ENCODE measurements around the gene PI16. TPM values are rescaled to one million over a fixed set of nuclear protein-coding genes. Genes with fewer than 3 reads are reported as not detected.
A peak's percentile ranks its signal among the peaks of the same experiment; 100 is the strongest.

PI16 gene
- total and polyA plus RNA-seq, 2 experiments from 2014 or later: 0.50 TPM; not detected in 1

- no peaks in the 10 kb centered on the region for H3K9me3 Mint-ChIP-seq
- no peaks in the 10 kb centered on the region for H3K36me3 Mint-ChIP-seq (ENCODE audit: low read depth)
- ATAC-seq (peak; percentile 48), DNase-seq (ENCODE audit: low spot score) (no peak)
- H3K4me3 Mint-ChIP-seq: no peak overlapping the region
- no peaks in the 10 kb centered on the region for H3F3A ChIP-seq (replicated peaks; ENCODE audit: low read depth)
- no peaks in the 10 kb centered on the region for H4K20me1 ChIP-seq (replicated peaks; ENCODE audit: insufficient read depth)
- peaks cover 2% of the 10 kb centered on the region for H3K27me3 Mint-ChIP-seq (ENCODE audit: insufficient read depth, low read depth, poor library complexity)
- H3K9me2 ChIP-seq (ENCODE audit: insufficient read depth): no peaks in the 10 kb centered on the region
- no peak overlapping the region for H3K27ac Mint-ChIP-seq
- peaks cover 7% of the 10 kb centered on the region for H3K4me1 Mint-ChIP-seq
- H2AFZ ChIP-seq: no peak overlapping the region
- TF ChIP-seq EZH2 (IDR thresholded peaks at IDR 0.05; ENCODE audit: low read depth, unreplicated experiment) (no peak), STAT1 (IDR thresholded peaks at IDR 0.05; ENCODE audit: unreplicated experiment) (no peak), EZH2phosphoT487 (IDR thresholded peaks at IDR 0.05; ENCODE audit: unreplicated experiment) (no peak), POLR2AphosphoS5 (IDR thresholded peaks at IDR 0.05; ENCODE audit: low read depth) (no peak), CTCF (conservative IDR thresholded peaks at IDR 0.05; ENCODE audit: low read depth in 2 of 2) (no peak), JUNB (IDR thresholded peaks at IDR 0.05; ENCODE audit: unreplicated experiment) (no peak), ETS1 (IDR thresholded peaks at IDR 0.05) (no peak)
- H3K27me3 ChIP-seq (ENCODE audit: insufficient read depth): no peaks in the 10 kb centered on the region
- H3K27ac ChIP-seq (ENCODE audit: low read depth): no peak overlapping the region
- no peak overlapping the region for H3K4me3 ChIP-seq
- peaks cover 4% of the 10 kb centered on the region; the same call in 1 of the 2 replicates for H3K4me1 ChIP-seq (ENCODE audit: insufficient read depth)
- no peak overlapping the region for H3K4me2 ChIP-seq
- no peaks in the 10 kb centered on the region for H3K79me2 ChIP-seq (replicated peaks; ENCODE audit: insufficient read depth)
- no peaks in the 10 kb centered on the region for H3K36me3 ChIP-seq (ENCODE audit: insufficient read depth)
Measured at GRCh38 chr6:36928547-36928918, 26.0 kb upstream of the PI16 start.

GRCh38 chr6:36929152-36929551 lies 25.4 kb upstream of the PI16 start:
- Histone ChIP-seq H3K4me1 (ENCODE audit: insufficient read depth) (peaks cover 4% of the 10 kb centered on the region; the same call in 1 of the 2 replicates), H4K20me1 (replicated peaks; ENCODE audit: insufficient read depth) (no peaks in the 10 kb centered on the region), H3K79me2 (replicated peaks; ENCODE audit: insufficient read depth) (no peaks in the 10 kb centered on the region), H3K36me3 (ENCODE audit: insufficient read depth) (no peaks in the 10 kb centered on the region), H3F3A (replicated peaks; ENCODE audit: low read depth) (no peaks in the 10 kb centered on the region), H3K27me3 (ENCODE audit: insufficient read depth) (no peaks in the 10 kb centered on the region), H3K9me2 (ENCODE audit: insufficient read depth) (no peaks in the 10 kb centered on the region), H3K4me2 (no peak overlapping the region), H3K4me3 (no peak overlapping the region), H3K27ac (ENCODE audit: low read depth) (no peak overlapping the region), H2AFZ (no peak overlapping the region)
- Mint-ChIP-seq H3K27me3 (ENCODE audit: insufficient read depth, low read depth, poor library complexity) (no peaks in the 10 kb centered on the region), H3K9me3 (no peaks in the 10 kb centered on the region), H3K36me3 (ENCODE audit: low read depth) (no peaks in the 10 kb centered on the region), H3K4me1 (peaks cover 7% of the 10 kb centered on the region), H3K4me3 (no peak overlapping the region), H3K27ac (no peak overlapping the region)
- DNase-seq (ENCODE audit: low spot score) (no peak), ATAC-seq (peak; percentile 54)
- TF ChIP-seq EZH2 (IDR thresholded peaks at IDR 0.05; ENCODE audit: low read depth, unreplicated experiment) (no peak), POLR2AphosphoS5 (IDR thresholded peaks at IDR 0.05; ENCODE audit: low read depth) (no peak), STAT1 (IDR thresholded peaks at IDR 0.05; ENCODE audit: unreplicated experiment) (no peak), ZNF331 (CRISPR knock-in tag; IDR thresholded peaks at IDR 0.05; ENCODE audit: low read depth) (no peak), EZH2phosphoT487 (IDR thresholded peaks at IDR 0.05; ENCODE audit: unreplicated experiment) (no peak), ETS1 (IDR thresholded peaks at IDR 0.05) (no peak), ZNF462 (CRISPR knock-in tag; IDR thresholded peaks at IDR 0.05) (no peak), JUNB (IDR thresholded peaks at IDR 0.05; ENCODE audit: unreplicated experiment) (no peak)

All from GM23338 (cell line).